ENCODE results near the gene FBLN1.

FBLN1 gene

DNA sequence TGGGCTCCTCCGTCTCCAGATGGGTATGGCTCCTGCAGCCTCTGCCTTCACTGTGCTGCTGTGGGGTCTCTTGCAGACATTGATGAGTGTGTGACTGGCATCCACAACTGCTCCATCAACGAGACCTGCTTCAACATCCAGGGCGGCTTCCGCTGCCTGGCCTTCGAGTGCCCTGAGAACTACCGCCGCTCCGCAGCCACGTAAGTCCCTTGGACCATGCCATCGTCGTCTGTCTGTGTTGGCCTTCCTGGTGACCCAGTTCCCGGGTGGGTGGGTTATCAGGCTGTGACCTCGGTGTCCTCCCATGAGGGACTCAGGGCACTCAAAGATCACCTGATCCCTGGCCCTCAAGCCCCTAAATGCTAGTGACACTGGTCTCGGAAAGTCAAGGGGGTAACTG lies 47.7 kb downstream of the FBLN1 start:
- TF ChIP-seq GATA2 (IDR thresholded peaks at IDR 0.05; ENCODE audit: low read depth, low read length): no peak
- TF ChIP-seq GATA3 (IDR thresholded peaks at IDR 0.05; ENCODE audit: low read depth, low read length): no peak

DNA sequence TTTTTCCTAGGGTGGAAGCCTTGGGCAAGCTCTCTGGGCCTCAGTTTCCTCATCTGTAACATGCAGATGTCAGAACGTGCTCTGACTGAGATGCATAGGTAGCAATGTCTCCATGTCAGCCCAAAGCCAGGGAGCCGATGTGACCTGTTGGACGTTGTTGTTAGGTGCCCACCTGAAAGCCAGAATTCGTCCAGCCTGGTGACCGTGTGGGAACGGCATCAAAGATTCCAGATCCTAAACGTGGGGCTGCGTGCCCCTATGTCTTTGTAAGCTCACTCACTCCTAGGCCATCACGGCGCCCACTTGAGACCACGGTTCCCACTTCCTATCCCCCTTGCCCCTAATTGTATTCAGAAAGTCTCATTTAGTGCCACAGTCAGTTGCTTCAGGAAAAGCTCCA lies 48.2 kb downstream of the FBLN1 start:
- TF ChIP-seq GATA2 (IDR thresholded peaks at IDR 0.05; ENCODE audit: low read depth, low read length) (no peak), GATA3 (IDR thresholded peaks at IDR 0.05; ENCODE audit: low read depth, low read length) (no peak)

DNA sequence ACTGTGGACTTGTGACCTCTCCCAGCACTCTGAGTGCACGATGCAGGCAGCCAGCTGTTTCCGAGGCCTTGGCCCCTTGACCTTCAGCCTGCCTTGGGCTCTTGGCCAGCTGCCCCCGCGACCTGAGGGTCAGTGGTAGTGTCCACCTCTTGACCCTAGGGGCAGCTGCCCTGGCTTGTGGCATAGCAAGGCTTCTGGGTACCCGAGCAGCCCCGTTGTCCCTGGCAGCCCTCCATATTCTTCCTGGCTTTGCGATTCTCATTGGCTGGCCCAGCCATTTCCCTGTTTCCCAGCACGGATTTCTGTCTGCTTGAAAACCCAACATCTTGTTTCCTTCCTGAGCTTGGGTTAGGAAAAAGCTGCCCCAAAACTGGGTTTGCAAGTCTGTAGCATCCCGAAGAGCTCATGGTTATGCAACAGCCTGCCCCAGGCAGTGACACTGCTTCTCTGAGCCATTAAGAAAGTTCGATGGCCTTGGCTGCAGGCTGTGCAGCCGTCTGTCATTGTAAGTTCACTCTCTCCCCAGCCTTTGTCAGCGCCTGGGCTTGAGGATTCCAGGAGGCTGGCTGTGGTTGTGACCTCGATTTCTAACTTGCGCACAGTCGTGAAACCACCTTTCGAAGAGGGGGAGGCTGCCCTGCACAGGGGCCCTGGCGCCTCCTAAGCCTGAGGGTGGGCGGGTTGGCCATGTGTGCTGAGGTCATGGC lies 48.8 kb downstream of the FBLN1 start:
- TF ChIP-seq GATA2 (IDR thresholded peaks at IDR 0.05; ENCODE audit: low read depth, low read length): no peak
- no peak for TF ChIP-seq GATA3 (IDR thresholded peaks at IDR 0.05; ENCODE audit: low read depth, low read length)

DNA sequence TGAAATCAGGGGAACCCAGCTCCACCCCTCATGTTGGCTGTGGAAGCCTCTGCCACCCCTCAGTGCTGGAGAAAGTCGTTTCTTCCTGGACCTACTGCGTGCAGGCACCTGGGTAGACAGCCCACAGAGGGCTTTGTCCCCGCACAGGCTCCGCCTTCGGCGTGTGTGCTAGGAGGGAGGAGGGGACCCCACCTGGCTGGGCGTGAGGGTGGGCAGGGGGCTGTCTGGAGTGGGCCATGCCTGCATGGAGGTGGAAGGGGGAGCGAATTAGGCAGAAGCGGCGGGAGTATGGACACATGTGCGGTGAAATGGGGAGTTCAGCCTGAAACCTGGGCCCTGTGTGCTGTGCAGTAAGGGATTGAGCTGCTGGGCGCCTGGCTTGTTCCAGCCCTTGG lies 49.3 kb downstream of the FBLN1 start:
- no peak for TF ChIP-seq GATA3 (IDR thresholded peaks at IDR 0.05; ENCODE audit: low read depth, low read length)
- no peak for TF ChIP-seq GATA2 (IDR thresholded peaks at IDR 0.05; ENCODE audit: low read depth, low read length)

DNA sequence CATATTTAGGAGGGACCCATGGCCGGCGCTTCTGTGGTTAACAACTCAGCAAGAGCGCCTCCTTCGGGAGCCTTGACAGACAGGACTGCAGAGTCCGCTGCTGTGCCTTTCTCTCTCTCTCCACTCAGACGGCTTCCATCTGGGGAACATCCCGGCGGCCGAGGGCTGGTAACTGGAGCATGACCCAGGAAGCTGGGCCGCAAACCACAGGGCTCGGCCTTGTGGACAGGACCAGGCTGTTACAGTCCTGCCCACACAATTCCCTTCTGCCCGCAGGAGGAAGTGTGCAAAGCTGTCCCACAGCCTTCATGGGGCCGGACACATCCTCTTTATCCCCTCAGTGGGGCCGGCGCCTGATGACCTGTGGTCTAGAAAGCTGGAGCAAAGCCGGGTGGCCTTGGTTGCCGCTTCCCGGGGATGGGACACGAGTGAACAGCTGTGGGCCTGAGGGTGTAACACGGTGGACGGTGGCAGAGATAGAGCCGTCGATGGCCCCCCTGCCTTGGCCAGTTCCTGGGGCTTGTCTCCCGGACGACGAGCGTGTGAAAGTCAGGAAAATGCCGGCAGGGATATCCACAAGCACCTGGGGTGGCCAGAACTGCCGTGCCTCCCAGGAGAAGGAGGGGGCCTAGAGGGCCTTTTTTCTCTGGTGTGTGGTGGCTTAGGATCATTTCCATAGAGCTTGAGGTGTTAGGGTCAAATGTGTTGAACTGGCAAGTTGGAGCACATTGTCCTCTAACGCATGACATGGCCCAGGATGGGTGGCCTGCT lies 50.1 kb downstream of the FBLN1 start:
- TF ChIP-seq GATA3 (IDR thresholded peaks at IDR 0.05; ENCODE audit: low read depth, low read length) (no peak), GATA2 (IDR thresholded peaks at IDR 0.05; ENCODE audit: low read depth, low read length) (no peak)

DNA sequence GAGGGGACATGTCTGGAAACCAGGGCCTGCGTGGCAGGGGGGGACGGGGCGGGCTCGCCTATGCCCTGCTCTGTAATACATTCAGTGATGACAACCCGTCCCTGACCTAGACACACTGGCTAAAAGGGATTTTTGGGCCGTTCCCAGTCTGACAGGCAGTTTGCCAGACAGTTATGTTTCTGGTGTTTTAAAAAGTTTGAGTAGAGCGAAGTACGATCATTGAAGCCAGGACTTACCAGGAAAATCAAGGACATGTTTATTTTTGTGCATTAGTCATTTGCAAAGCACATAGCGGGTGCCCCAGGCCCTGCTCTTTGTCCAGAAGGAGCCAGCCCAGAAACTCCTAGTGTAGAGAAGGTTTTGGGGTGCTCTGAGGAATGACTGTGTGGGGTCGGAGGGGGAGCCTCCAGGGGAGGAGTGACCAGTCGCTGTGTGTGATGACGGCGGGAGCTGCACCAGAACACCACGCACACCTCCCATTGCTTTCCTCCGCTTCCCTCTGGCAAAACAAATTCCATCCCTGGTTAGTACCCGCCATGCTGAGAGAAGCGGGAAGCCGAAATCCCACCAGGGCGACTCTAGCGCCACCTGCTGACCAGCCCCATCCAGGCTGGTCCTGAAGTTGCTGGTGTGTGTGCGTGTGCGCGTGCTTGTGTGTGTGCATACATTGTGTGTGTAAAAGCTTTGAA lies 50.8 kb downstream of the FBLN1 start:
- TF ChIP-seq GATA2 (IDR thresholded peaks at IDR 0.05; ENCODE audit: low read depth, low read length) (no peak), GATA3 (IDR thresholded peaks at IDR 0.05; ENCODE audit: low read depth, low read length) (no peak)

DNA sequence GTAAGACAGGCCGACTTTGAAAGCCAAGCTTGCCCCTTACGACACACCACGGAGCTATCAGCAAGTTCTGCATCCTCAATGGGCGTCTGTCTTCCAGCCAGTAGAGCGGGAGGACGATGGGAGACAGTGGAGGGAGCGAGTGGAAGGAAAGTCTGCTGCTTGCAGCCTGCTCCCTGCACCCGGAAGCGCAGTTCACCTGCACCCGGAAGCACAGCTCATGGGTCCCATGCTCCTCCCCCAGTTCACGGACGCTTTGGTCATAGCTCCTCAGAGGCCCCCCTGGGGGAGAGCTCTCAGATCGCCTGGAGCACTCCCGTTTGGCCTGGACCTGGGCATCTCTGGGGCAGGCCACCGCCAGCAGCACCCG lies 51.3 kb downstream of the FBLN1 start:
- TF ChIP-seq GATA2 (IDR thresholded peaks at IDR 0.05; ENCODE audit: low read depth, low read length) (no peak), GATA3 (IDR thresholded peaks at IDR 0.05; ENCODE audit: low read depth, low read length) (no peak)

DNA sequence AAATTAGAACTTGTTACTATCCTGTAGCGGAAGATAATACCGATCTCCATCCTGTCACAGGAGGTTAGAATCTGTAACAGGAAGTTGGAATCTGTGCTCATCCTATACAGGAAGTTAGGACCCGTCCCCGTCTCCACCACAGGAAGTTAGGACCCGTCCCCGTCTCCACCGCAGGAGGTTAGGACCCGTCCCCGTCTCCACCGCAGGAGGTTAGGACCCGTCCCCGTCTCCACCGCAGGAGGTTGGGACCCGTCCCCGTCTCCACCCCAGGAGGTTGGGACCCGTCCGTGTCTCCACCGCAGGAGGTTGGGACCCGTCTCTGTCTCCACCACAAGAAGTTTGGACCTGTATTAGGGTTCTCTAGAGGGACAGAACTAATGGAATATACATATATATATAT lies 52.2 kb downstream of the FBLN1 start:
- TF ChIP-seq GATA2 (IDR thresholded peaks at IDR 0.05; ENCODE audit: low read depth, low read length) (no peak), GATA3 (IDR thresholded peaks at IDR 0.05; ENCODE audit: low read depth, low read length) (no peak)

DNA sequence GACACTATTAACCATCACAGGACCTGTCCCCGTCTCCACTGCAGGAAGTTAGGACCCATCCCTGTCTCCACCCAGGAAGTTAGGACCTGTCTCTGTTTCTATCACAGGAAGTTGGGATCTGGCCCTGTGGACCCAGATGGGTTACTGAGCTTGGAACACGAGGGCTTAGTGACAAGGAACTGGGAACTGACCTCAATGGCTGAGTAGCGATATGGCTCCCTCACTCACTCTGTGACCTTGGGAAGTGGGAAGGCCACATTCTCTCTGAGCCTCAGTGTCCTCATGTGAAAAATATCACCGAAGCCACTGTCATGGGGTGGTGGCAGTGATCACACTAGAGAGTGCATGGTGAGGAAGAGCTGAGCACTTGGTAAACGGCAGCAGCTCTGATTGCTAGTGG lies 59.4 kb downstream of the FBLN1 start:
- no peak for TF ChIP-seq GATA3 (IDR thresholded peaks at IDR 0.05; ENCODE audit: low read depth, low read length)
- no peak for TF ChIP-seq GATA2 (IDR thresholded peaks at IDR 0.05; ENCODE audit: low read depth, low read length)

DNA sequence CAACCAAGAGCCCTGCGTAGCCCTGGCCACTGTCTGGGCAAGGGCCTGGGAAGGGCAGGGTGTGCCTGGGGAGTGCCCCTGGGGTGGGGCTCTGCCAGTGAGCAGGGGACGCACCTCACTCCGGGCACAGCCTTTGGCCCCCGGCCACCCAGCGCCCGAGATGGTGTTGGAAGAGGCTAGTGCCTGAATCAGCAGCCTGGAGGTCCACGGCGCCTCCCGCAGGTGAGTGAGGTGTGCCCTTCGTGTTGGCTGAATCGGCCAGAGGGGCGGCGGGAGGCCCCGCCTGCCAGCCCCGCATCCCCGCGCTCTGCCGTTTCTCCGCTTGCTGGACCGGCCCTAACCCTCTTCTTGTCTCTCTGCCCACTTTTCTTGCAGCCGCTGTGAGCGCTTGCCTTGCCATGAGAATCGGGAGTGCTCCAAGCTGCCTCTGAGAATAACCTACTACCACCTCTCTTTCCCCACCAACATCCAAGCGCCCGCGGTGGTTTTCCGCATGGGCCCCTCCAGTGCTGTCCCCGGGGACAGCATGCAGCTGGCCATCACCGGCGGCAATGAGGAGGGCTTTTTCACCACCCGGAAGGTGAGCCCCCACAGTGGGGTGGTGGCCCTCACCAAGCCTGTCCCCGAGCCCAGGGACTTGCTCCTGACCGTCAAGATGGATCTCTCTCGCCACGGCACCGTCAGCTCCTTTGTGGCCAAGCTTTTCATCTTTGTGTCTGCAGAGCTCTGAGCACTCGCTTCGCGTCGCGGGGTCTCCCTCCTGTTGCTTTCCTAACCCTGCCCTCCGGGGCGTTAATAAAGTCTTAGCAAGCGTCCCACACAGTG lies 60.1 kb downstream of the FBLN1 start:
- no peak for TF ChIP-seq GATA2 (IDR thresholded peaks at IDR 0.05; ENCODE audit: low read depth, low read length)
- TF ChIP-seq GATA3 (IDR thresholded peaks at IDR 0.05; ENCODE audit: low read depth, low read length): no peak

DNA sequence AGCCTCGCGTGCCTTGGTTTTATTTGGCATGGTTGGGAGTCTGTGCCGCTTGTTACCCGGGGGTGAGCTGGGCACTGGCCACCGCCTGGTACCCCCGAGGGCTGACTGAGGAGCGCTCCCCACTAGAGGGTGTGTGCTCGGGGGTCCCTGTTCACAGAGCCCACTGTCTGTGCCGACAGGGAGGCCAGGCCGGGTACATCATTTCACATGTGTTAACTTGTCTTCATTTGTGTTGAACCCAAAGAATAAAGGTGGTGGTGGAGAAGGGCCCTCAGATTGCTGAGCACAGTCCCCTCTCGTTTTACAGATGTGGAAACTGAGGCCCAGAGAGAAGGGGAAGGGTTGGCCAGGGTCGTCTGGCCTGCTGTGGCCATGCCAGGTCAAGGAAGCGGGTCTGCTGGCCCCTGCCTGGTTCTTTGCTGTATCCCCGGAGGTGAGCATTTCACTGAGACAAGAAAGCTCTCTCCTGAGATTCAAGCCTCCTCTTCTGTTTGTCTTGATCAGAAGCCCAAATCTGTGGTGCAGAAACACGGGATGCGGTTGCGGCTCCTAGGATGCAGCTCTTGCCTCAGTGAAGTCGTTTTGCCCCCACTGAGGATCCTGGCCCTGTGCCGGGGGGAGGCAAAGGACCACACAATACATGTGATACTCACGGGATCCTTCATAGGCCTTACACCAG lies 60.8 kb downstream of the FBLN1 start:
- no peak for TF ChIP-seq GATA3 (IDR thresholded peaks at IDR 0.05; ENCODE audit: low read depth, low read length)
- TF ChIP-seq GATA2 (IDR thresholded peaks at IDR 0.05; ENCODE audit: low read depth, low read length): no peak

DNA sequence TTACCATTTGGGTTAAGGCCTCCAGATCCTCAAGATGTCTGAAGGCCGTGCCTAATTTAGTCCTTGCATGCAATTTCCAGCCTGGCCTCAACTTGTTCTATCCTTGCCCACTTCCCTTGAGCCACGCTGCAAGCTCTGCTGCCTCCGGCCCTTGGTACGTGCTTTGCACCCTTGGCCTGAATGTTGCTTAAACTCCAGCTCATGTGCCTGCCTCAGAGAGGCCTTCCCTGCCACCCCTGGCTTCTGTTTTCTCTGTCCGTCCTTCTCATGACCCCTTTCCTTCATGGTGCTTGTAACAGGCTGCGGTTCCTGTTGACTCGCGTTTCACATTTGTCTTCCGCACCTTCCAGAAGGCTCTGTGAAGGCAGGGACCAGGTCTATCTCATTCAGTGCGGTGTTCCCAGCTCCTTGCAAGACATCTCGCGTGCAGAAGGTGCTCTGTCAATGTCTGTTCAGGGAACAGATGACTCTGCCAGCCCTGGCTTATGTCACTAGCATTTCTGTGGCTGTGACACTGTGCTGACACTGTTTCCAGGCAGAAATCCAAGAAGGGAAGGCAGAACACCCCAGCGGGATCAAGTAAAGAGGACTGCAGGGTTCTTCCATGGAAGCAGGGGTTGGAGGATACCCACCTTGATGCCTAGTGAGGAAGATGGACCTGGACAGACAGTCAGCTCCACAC lies 61.8 kb downstream of the FBLN1 start:
- TF ChIP-seq GATA2 (IDR thresholded peaks at IDR 0.05; ENCODE audit: low read depth, low read length): no peak
- TF ChIP-seq GATA3 (IDR thresholded peaks at IDR 0.05; ENCODE audit: low read depth, low read length): no peak

DNA sequence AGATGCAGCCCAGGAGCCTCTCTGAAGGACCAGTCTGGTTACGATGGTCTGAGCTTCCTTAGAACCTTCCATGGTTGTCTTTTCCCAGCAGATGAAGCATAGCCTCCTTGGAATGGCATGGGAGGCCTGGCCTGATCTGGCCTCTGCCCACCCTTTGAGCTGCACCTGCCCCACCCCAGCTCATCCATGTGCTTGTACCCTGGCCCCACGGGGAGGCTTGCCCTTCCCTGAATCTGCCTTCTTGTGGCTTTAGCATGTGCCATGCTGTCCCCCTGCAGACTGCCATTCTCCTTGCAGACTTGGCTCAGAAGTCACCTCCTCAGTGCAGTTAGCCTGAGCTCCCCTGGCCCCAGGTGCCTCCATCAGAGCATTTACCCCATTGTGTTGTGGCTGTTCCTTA lies 62.5 kb downstream of the FBLN1 start:
- TF ChIP-seq GATA3 (IDR thresholded peaks at IDR 0.05; ENCODE audit: low read depth, low read length) (no peak), GATA2 (IDR thresholded peaks at IDR 0.05; ENCODE audit: low read depth, low read length) (no peak)

All from SH-SY5Y (cell line).